ENCODE measurements around the gene LZIC.

Gene LZIC

GRCh38 chr1:9883585-9884449, 59.4 kb downstream of the LZIC start:
- no peak for DNase-seq

- no peak for DNase-seq
These were observed 60.3 kb downstream of the LZIC start for GRCh38 chr1:9882945-9883303.

GRCh38 chr1:9882296-9882944, 60.8 kb downstream of the LZIC start:
- no peak for DNase-seq

- peak; percentile 70 for DNase-seq
These were observed 61.3 kb downstream of the LZIC start for GRCh38 chr1:9881838-9882249.
